ENCODE results near the gene NACC2. TPM values are rescaled to one million over a fixed set of nuclear protein-coding genes. Genes with fewer than 3 reads are reported as not detected.

Gene NACC2
- total and polyA plus RNA-seq, 2 donors (not counting 3 experiments of a cell fraction or from before 2014, with no cell fraction given), result 15.8 to 27.1 TPM

DNA sequence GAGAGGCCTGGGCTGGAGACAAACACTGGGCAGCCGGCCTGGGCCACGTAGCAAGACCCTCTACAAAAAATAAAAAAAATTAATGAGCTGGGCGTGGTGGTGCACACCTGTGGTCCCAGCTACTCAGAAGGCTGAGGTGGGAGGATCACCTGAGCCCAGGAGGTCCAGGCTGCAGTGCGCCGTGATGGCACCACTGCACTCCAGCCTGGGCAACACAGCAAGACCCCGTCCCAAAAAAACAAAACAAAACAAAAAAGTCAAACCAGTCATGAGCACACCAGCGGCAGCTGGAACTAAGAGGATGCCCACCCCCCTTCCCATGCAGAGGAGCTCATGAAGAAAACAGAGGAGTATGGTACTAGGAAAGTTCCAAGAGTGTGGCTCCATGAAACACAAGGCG, 131.8 kb downstream of the NACC2 start:
- dilution Hi-C loops (cut with MboI; ENCODE audit: extremely low pct_ligation_motif_present, low sequenced_read_pairs), result no loop called here
- intact Hi-C loops (cut with micrococcal nuclease), result loop anchor here (5.0 to 10.0 kb wide), 3 partner anchors 241 to 361 kb away; no protein-coding TSS in a partner anchor
- Histone ChIP-seq H3K4me2 (ENCODE audit: insufficient read depth, low read length) (no peak overlapping the region), H3K79me2 (ENCODE audit: control insufficient read depth, insufficient read depth, low read length) (peaks cover 18% of the 10 kb centered on the region), H3K27me3 (ENCODE audit: control insufficient read depth in 2 of 2, insufficient read depth in 2 of 2, low read length in 2 of 2) (no peaks in the 10 kb centered on the region), H3K9ac (replicated peaks; ENCODE audit: extremely low read depth, insufficient read depth, low read length) (no peak overlapping the region), H4K20me1 (replicated peaks; ENCODE audit: control insufficient read depth, extremely low read depth, insufficient read depth, low read length) (no peaks in the 10 kb centered on the region), H2AFZ (ENCODE audit: low read depth, low read length) (no peak overlapping the region), H3K27ac (ENCODE audit: insufficient read depth, low read depth, low read length) (no peak overlapping the region), H3K4me1 (ENCODE audit: control insufficient read depth, extremely low read depth, insufficient read depth, low read length) (peaks cover 13% of the 10 kb centered on the region), H3K36me3 (ENCODE audit: control insufficient read depth in 2 of 2, extremely low read depth in 1 of 2, insufficient read depth in 2 of 2, low read length in 2 of 2) (no peaks in the 10 kb centered on the region), H3K9me1 (replicated peaks; ENCODE audit: control insufficient read depth, extremely low read depth, insufficient read depth, low read length) (no peaks in the 10 kb centered on the region), H3K4me3 (replicated peaks in 1 of 3; ENCODE audit: insufficient read depth in 1 of 3, low read depth in 1 of 3, low read length in 3 of 3) (no peak overlapping the region), H3K9me3 (replicated peaks; ENCODE audit: control insufficient read depth, insufficient read depth, low read length) (no peaks in the 10 kb centered on the region)
- FAIRE-seq (no peak), DNase-seq (ENCODE audit: low read depth, low spot score) (no peak)
- CTCF ChIA-PET, result interaction anchor here (1.3 kb wide), 1 partner anchor 159 kb away, joined by 3 read pairs; no protein-coding TSS in a partner anchor
- TF ChIP-seq POLR2AphosphoS5 (IDR thresholded peaks at IDR 0.05; ENCODE audit: insufficient read depth, low read depth, low read length), result no peak
- no peak for TF ChIP-seq GATA2 (IDR thresholded peaks at IDR 0.05; ENCODE audit: insufficient read depth, insufficient read length, low read depth, low read length)
- no peak for TF ChIP-seq JUN (IDR thresholded peaks at IDR 0.05; ENCODE audit: borderline replicate concordance, insufficient read depth, insufficient read length, low read depth)
- TF ChIP-seq FOS (IDR thresholded peaks at IDR 0.05; ENCODE audit: borderline replicate concordance, insufficient read depth, low read length), result no peak
- no peak for TF ChIP-seq MYC (IDR thresholded peaks at IDR 0.05; ENCODE audit: low read depth, low read length)
- no peak for TF ChIP-seq POLR2A (IDR thresholded peaks at IDR 0.05; ENCODE audit: low read depth, low read length)
- no peak for TF ChIP-seq EZH2 (IDR thresholded peaks at IDR 0.05; ENCODE audit: borderline replicate concordance, low read depth, low read length, severe bottlenecking)
- POLR2A ChIA-PET, result no interaction called here
- no TSS peak for BruUV-seq (replicated peaks)

DNA sequence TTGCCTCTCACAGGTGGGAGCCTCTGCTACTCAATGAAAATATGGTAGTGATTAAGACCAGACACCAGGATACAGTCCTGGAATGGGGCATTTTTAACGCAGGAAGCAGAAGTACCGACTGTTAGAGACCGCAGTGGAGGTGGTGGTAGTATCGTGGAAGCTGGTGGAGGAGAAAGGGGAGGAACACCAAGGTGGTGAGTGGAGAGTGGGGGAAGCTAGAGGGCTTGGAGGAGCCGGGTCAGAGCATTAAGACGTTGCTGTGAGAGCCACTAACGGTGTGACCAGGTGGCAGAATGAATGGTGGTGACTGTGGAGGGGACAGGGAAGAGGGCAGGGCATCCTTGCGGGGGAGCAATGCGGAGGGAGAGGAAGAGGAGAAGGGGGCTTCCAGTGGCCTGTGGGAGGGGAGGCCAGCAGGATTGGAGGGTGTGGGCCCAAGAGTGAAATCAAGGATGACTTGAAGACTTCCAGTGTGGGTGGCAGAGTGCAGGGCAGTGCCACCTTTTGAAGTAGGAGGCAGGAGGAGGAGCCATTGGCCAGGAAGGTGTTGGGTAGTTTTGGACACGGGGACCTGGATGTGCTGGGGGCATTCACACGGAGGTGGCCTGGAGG, 132.3 kb downstream of the NACC2 start:
- Histone ChIP-seq H2AFZ (ENCODE audit: low read depth, low read length) (no peak overlapping the region), H3K4me1 (ENCODE audit: control insufficient read depth, extremely low read depth, insufficient read depth, low read length) (peaks cover 9% of the 10 kb centered on the region), H4K20me1 (replicated peaks; ENCODE audit: control insufficient read depth, extremely low read depth, insufficient read depth, low read length) (no peaks in the 10 kb centered on the region), H3K79me2 (ENCODE audit: control insufficient read depth, insufficient read depth, low read length) (peaks cover 19% of the 10 kb centered on the region), H3K9me3 (replicated peaks; ENCODE audit: control insufficient read depth, insufficient read depth, low read length) (no peaks in the 10 kb centered on the region), H3K36me3 (ENCODE audit: control insufficient read depth in 2 of 2, extremely low read depth in 1 of 2, insufficient read depth in 2 of 2, low read length in 2 of 2) (no peaks in the 10 kb centered on the region), H3K27me3 (ENCODE audit: control insufficient read depth in 2 of 2, insufficient read depth in 2 of 2, low read length in 2 of 2) (no peaks in the 10 kb centered on the region), H3K4me3 (replicated peaks in 1 of 3; ENCODE audit: insufficient read depth in 1 of 3, low read depth in 1 of 3, low read length in 3 of 3) (no peak overlapping the region), H3K4me2 (ENCODE audit: insufficient read depth, low read length) (no peak overlapping the region), H3K27ac (ENCODE audit: insufficient read depth, low read depth, low read length) (no peak overlapping the region), H3K9me1 (replicated peaks; ENCODE audit: control insufficient read depth, extremely low read depth, insufficient read depth, low read length) (no peaks in the 10 kb centered on the region), H3K9ac (replicated peaks; ENCODE audit: extremely low read depth, insufficient read depth, low read length) (no peak overlapping the region)
- TF ChIP-seq CTCF (IDR thresholded peaks at IDR 0.05; ENCODE audit: extremely low read depth in 1 of 2, insufficient read depth in 1 of 2, low read depth in 1 of 2, low read length in 2 of 2), result no peak
- TF ChIP-seq MAX (IDR thresholded peaks at IDR 0.05; ENCODE audit: insufficient read depth, insufficient read length), result no peak
- no peak for TF ChIP-seq GATA2 (IDR thresholded peaks at IDR 0.05; ENCODE audit: insufficient read depth, insufficient read length, low read depth, low read length)
- TF ChIP-seq POLR2A (IDR thresholded peaks at IDR 0.05; ENCODE audit: low read depth, low read length), result no peak
- TF ChIP-seq MYC (IDR thresholded peaks at IDR 0.05; ENCODE audit: low read depth, low read length), result no peak
- no peak for DNase-seq (ENCODE audit: low read depth, low spot score)
- ChIA-PET CTCF (interaction anchor here (1.3 kb wide), 1 partner anchor 160 kb away, joined by 3 read pairs; no protein-coding TSS in a partner anchor), POLR2A (no interaction called here)
- intact Hi-C loops (cut with micrococcal nuclease), result loop anchor here (5.0 to 10.0 kb wide), 3 partner anchors 241 to 361 kb away; no protein-coding TSS in a partner anchor
- dilution Hi-C loops (cut with MboI; ENCODE audit: extremely low pct_ligation_motif_present, low sequenced_read_pairs), result no loop called here
- BruUV-seq (replicated peaks), result no TSS peak
- no peak for FAIRE-seq
